GF-D8 (cell line): ENCODE results near the gene SH3RF3.
A peak's percentile ranks its signal among the peaks of the same experiment; 100 is the strongest.

Experiments used
- DNase-seq: peaks from one replicate; lab custom pipeline; 2025; lab: John Stamatoyannopoulos, UW

The SH3RF3 gene

DNA sequence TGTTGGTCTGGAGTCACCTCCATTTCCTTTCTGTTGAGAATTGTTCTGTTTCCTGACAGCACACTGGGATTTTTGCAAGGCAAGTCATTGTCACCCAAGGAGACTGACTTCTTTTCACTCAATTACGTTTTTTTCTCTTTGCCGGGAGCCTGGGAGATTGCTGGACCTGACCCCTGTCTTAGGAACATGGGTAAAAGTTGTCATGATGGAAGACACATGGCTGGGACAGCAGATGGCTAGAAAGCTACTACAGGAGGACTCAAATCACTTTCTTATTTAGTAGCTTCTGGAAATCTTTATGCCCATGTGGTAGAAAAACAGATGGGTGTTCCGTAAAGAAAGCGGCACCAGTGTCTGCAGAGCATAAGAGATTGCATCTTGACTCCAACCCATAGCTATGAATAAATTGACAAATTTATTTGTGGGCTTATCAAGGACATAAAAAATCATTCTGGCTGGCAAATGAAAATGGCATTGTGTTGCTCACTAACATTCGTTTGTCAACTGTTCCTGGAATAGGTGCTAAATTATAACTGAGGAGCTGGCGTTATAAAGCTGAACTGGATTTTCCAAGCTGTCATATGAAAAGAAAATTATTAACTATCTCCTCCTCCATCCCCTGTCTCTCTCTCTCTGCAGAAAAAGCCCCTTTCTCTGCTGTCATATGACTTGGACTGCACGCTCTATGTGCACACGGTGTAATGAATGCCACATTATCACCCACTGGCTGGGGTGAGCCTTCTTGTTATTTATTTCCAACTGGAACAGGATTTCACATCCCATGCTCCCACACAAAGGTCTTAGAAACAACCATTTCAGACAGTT lies 159.8 kb downstream of the SH3RF3 start:
- no peak for DNase-seq

DNA sequence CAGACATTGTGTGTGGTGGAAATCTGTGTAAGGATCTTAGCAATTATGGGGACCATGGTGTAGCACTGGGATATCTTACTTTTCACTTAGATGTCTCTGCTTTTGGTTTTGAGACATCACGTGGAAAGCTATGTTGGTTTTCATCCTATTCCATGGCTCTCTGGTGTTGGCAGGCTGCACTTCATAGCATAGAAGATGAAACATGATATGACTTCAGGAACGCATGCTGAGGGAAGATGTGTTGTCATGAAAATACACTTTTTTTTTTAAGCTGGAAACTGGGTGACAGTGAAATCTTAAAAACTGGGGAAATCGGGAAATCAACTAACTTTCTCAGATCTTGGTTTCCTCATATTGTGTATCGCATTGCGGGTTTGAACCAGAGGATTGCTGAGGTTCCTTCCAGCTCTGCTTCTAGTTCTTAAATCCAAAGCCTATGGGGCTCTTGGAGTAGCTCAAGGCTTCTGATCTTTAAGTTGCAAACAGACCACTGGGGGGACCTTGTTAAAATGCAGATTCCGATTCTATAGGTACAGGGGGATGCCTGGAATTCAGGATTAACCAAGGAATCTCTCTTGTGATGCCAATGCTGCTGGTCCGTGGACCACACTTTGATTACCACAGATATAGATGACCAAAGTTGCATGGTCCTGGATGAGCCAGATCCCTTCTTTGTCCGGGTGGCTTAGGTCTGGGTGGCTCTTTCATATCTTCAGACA lies 160.7 kb downstream of the SH3RF3 start:
- no peak for DNase-seq

DNA sequence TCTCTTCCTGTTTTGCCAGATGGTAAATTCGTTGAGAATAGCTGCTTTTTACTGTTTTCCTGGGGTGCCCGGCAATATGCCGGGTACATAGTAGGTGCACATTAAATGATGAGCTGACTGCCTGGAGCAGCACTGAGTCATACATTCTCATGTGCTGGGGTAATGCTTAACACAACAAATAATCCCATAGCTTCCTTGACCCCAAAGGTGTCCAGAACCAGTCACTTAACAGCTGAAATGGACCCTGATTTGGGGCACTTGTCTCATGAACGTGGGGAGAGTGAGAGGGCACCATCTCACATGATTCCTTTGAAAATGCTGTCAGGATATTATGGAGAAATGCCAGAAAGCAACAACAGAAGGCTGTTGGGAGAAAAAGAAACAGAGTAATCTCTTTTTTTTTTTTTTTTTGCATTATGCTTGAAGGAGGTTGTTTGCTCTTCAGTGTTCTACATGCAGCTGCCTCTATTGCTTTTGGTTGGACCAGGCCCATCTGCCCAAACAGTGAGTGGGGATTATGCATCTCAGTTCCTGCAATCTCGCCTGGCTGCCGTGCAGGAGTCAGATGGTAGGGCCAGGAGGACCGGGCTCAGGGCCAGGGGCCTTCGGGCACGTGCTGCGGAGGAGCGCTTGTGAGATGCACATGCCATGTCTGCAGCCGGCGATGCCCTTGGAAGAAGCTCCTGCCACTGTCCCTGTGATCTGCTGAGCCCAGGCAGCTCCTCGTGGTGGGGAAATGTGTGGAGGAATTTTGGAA lies 162.1 kb downstream of the SH3RF3 start:
- DNase-seq, result no peak

DNA sequence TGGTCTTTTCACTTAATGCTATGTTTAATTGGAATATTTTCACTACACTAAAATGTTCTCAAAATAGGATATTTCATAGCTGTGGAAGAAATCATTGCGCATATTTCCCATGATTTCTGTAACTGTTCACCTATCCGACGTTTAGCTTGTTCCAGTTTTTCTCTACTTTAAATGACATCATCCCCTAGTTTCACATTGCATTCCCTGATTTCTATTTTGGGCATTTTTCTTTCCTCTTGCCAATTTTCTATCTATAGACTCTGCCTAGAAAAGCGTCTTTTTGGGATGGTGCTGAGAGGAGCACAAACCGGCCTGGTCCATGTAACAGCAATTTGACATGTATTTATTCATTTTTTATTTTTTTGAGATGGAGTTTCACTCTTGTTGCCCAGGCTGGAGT lies 163.4 kb downstream of the SH3RF3 start:
- DNase-seq, result no peak

DNA sequence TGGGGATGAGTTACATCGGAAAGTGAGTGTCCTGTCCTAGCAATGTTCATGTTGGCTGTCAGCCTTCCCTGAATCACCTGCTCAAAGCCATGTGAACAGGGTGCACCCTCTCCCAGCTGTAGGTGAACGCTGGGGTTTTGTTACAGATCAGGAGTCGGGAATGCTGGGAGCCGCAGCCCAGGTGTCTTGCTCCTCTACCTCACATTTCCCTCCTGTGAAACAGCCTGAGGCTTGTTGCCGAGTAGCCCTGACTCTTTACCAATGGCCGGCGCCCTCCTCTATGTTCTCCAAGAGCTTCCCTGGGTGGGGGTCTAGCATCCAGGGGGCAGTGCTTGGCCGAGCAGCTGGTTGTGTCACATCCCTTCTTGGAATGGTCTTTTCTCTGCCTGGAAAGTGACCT lies 164.7 kb downstream of the SH3RF3 start:
- DNase-seq, result no peak

DNA sequence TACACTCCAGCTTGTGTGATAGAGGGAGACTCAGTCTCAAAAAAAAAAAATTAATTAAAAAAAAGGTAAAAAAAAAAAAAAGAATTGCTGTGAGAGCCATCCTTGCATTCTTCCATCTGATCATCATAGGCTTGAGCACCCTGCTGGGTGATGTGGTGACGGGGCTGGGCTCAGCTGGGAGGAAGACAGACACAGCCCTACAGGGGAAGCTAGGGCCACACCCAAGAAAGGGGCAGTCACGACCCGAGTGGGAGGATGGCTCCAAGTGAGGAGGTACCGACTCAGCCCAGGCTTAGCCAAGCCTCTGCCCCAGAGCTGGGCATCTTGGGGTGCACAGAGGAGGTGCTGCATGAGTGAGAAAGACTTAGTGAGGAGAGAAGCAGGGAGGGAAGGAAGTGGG lies 165.5 kb downstream of the SH3RF3 start:
- no peak for DNase-seq

DNA sequence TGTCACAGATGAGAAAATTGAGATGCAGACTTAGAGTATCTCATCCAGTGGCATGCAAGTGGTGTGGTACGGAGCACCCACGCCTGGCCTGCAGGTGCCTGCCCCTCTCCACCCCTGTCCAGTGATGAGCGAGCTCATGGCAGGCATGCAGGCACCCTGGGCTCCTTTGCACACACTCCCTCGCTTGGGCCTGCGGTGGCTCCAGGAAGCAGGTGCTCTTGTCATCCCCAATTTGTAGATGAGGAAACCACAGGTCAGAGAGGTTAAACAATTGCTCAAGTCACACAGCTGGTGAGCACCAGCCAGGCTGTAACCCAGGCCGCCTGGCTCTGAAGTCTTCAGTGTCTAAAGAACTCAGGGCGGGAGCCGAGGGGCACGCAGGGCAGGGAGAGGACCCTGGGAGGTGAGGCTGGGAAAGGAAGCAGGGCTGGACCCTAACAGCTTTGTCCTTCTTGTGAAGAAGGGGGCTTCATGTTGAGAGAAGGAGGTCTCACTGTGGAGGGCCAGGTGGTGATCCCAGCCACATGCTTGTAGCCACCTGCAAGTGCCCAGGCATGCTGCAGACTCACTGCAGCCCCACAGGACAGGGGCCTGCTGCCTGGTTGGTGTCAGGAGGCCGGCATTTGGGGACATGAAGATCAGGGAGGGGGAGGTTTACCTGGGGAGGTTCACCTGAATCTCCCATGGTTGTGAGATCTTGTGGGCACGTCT lies 166.2 kb downstream of the SH3RF3 start:
- DNase-seq, result peak; percentile 49

DNA sequence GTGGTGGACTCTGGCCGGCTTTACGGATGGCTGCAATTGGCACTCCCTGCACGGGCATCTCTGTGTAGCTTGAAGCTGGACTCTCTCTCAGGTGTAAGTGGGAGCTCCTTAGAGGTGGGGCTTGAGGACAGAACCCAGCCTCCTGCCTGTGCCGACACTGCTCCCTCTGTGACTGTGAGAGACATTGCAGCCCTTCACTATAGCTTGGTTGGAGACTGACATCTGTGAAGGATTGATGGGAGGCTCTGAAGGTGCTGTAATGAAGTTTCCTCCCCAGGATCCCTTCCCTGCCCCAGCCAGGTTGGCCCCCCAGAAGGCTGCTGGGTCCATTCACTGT lies 166.7 kb downstream of the SH3RF3 start:
- no peak for DNase-seq

DNA sequence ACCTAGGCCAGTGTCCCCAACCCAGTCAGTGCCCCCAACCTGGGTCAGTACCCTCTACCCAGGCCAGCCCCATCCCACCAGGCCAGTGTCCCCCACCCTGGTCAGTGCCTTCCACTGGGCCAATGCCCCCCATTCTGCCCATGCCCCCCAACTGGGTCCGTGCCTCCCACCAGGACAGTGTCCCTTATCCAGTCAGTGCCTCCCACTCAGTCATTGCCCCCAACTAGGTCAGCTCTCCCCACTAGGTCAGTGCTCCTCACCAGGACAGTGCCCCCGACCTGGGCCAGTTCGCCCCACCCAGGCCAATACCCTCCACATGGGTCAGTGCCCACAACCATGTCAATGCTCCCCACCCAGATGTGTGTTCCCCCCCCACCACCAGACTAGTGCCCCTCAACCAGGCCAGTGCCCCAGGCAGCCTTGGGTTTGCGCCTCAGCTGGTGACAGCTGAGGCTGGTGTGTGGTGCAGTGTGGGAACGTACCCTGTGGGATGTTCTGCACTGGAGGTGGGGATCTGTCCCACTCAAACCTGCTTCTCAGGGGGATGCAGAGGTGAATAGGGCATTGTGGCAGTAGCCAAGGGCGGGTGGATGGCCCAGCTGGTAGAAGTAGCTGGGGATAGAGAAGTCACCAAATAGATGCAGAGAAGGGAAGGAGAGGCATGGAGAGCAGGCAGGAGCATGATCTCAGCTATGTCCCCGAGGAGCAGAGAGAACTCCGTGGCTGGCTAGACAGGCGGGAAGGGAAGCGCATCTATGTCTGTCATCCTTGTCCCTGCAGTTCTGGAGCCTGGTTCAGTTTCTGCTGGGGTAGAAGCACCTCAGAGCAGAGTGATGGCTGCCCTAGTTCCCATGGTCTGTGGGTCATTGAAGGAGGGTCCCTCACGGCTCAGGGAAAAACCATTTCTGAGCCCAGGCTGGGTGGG lies 168.8 kb downstream of the SH3RF3 start:
- DNase-seq, result no peak

DNA sequence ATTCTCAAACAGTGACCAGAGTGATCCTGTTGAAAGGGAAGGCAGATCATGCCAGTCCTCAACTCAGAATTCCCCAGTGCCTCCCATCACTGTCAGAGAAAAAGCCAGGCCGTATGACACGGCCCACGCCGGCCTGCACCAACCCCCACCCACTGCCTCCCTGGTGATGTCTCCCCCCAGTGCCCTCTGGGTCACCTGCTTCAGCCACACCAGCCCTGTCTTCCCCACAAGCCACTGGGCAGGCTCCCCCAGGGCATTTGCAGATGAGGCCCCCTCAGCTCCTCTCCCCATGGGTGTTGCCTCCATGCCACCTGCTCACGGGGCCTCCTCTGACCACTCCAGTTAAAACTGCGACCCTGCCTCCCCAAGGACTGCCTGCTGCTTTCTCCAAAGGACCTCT lies 169.8 kb downstream of the SH3RF3 start:
- DNase-seq, result no peak

DNA sequence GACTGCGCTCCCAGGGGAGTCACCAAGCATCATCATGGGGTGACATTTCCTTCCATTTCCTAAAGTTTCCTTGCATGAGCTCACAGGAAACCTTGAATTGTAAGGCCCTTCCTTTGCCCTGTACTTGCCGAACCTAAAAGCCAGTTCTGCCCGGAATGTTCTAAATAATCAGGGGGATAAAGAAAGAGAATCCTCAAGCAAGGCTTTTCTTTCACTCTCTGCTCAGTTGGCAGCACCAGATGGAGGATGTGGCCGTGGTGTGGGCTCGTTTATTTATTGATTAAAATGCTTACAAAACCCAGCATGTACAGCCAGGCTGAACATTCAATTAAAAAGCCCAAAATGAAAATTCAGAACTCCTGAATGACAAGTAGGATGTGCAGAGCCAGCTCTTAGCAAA lies 170.5 kb downstream of the SH3RF3 start:
- no peak for DNase-seq

DNA sequence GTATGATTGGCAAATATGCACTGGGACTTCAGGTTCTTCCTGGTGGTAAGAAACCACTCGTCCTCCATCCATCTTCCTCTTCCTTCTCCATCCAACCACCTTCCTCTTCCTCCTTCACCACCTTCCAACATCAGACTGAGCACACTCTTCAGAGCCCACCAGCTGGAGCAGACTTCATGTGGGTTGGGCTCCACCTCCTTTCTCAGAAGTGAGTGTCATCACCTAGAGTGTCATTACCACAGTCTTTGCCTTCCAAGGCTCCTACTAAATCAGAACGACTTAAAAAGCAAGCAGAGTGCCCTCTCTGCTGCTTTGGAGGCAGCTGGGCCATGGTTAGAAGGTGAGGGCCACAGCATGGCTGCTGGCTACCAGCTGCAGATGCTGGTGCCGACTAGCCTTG lies 171.6 kb downstream of the SH3RF3 start:
- no peak for DNase-seq

DNA sequence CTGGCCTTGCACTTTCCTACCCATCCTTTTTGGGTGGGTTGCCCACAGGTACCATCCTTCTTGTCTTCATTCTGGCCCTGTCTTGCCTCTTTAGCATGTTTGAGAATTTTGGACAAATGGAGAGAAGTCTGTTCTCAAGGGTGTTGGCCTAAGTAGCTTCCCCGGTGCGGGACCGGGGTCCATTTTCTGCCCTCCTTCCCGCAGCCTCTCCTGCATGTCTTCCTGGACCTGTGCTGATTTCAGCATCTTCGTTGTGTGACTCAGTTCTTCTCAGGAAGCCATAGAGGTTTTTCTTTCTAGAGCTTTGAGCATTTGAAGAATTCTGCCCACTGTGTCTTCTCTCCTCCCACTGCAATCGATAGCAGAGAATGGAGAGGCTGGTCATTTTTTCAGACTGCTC lies 172.7 kb downstream of the SH3RF3 start:
- no peak for DNase-seq

DNA sequence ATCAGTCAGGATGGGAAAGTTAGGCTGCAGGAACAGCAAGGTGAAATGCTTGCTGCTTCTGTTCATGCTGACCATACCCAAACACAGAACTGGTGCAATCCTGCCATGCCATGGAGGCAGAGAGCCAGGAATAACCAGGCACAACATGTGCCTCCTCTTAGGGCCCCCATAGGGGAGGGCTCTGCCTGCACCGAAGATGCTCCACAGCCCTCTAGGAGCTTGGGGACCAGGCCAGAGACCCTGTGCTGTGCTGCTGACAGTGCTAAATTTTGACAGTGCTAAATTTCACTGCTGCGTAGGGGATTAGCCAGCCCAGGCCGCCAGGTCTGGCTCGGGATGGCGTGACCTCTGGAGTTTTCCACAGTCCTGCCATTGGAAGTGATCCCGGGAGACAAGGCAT lies 173.3 kb downstream of the SH3RF3 start:
- no peak for DNase-seq

DNA sequence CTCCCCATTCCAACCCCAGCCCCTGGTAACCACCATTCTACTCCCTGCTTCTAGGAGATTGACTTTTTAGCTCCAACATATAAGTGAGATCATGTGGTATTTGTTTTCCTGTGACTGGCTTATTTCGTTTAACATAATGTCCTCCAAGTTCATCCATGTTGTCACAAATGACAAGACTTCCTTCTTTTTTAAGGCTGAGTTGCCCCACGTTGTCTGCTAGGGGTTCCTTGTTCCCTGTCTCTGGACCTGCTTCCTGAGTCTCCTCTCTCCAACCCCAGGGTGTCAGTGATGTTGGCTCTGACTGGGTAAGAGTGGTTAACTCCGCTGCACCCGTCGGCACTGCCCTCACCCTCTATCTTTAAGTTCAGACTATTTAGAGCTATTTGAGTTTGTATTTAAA lies 175.2 kb downstream of the SH3RF3 start:
- no peak for DNase-seq

DNA sequence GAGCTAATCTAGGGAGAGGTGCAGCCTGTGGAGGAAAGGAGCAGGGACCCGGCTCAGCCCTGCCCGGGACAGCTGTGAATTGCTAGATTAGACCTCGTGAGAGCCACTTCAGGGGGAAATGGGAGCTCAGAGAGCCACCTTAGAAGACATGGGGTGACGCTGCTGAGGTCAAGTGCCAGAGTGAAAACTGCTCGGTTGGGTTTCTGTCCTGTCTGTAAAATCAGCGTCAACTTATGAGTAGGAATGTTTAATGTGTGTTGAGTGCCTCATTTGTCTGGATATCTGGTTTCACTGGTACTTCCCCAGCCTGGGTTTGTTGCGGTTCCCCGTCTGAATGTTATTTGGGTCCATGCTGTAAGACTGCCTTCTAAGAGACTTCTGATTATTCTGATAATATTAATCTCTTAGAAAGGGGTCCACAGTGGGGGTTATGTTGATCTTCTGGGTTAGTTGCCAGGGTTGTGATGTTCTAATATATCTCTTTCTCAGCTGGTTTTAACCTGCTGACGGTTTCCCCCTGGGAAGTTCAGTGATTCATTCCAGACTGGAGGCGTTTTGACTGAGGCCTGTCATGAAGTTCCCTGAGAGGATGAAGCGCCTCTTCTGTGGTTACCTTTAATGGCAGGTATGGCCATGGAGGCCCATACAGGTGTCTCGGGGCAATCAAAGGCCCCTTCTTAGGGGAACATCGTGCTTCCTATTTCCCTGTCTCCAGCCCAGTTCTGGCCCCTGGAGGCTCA lies 175.9 kb downstream of the SH3RF3 start:
- DNase-seq, result no peak

DNA sequence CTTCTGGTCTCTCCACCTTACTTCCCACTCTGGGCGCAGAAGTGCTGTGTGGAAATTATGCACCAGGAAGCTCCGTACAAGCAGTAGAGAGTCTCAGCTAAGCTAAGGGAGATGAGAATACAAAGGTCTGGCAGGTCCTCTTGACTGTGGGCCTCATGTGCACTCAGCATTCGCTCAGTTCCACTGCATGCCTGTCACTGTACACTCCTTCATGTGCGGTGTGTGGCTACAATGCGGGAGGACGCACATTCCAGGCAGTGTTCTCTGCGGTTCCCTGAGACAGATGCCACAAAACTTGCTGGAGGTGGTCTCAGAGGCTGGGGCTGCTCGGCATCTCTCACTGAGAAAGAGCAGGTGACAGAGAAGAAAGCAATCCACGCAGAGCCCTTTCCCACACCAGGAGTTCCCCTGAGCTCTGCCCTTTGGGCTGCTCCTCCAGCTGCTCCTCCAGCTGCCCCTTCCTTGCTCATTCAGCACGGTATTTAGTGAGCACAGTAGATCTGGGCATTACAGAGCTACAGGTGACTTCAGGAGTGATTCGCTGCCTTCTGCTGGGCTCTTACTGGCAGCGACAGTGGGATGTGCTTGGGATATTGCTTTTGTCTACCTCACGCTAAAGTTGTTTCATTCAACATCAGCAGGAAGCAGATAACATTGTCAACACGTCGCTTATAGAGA lies 176.6 kb downstream of the SH3RF3 start:
- DNase-seq, result no peak

DNA sequence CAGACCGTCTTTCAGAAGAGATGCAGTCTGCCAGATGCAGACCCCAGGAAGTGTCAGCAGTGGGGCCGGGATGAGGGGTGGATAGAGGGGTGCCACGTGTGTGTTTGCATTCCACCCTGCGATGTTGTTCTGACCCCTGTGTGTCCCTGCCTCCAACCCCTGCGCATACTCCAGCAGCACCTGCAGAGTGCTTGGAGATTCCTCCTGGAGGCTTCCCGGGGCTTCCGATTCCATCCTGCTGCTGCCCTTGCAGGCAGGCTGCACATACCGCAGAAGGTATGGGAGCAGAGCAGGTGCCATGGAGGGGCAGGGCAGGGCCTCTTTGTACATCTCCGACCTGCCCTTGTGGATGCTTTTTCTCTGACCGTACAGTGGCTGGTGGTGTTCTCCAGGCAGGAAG lies 177.2 kb downstream of the SH3RF3 start:
- no peak for DNase-seq

DNA sequence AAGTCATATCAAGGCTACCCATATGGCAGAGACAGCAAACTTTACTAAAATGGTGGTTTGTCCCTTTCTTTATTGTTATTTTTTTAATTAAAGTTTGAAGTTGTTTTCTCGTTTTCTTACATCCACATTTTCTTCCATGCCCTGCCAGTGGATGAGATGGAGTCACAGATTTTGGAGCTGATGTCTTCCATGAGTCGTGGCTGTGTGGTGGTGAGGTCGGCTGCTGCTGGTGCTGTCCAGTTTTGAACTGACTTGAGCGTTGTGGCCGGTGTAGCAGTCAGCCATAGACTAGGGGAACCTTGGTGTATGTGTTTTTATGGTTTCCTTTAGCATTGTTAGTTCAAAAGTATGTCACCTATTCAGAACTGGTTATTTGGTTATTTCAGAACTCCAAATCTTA lies 182.8 kb downstream of the SH3RF3 start:
- no peak for DNase-seq

DNA sequence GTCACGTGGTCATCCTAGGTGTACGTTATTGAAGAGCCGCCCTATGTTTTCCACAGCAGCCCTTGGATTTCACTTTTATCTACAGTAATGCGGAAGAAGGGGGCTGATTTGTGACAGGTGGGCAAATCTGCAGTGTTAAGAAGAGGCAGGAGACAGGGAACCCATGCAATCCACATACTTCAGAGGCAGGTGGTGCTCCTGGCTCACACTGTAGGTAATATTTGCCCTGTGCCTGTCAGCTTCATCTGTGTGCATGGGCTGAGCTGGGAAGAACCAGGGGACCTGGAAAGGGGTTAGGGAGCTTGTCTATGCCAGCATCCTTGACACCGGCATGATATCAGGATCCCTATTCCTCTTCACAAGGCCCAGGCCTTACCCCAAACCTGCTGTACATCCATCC lies 183.9 kb downstream of the SH3RF3 start:
- no peak for DNase-seq
